ENCODE results near the gene CYP2A6.
"Not testable (repeated sequence)": the region's sequence is repeated elsewhere in the genome, so short reads cannot be mapped to it uniquely, and the experiment has no call there.

CYP2A6 gene

DNA sequence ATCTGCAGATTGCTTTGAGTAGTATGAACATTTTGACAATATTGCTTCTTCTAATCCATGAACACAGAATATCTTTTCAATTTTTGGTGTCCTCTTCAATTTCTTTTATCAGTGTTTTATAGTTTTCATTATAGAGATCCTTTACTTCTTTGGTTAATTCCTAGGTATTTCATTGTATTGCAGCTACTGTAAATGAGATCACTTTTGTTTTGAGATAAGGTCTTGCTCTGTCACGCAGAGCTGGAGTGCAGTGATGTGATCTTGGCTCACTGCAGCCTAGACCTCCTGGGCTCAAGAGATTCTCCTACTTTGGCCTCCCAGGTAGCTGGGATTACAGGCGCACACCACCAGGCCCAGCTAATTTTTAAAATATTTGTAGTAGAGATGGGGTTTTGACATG is 22.0 kb upstream of the CYP2A6 start:
- no peak overlapping the region for H3K4me3 ChIP-seq (ENCODE audit: low read depth, low read length)
- no peak for TF ChIP-seq CTCF (IDR thresholded peaks at IDR 0.05; ENCODE audit: low read depth, low read length)

DNA sequence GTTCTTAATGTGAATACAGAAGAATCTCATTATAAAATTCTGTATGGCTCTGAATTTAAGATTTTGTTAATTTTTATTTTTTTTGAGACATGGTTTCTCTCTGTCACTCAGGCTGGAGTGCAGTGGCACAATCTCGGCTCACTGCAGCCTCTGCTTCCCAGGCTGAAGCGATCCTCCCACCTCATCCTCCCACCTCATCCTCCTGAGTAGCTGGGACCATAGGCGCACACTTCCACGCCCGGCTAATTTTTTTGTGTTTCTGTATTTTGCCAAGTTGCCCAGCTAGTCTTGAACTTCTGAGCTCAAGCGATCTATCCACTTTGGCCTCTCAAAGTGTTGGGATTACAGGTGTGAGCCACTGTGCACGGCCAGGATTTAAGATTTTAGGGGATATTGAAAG is 17.5 kb upstream of the CYP2A6 start:
- TF ChIP-seq CTCF (IDR thresholded peaks at IDR 0.05; ENCODE audit: low read depth, low read length), result no peak
- H3K4me3 ChIP-seq (ENCODE audit: low read depth, low read length), result no peak overlapping the region

- H3K4me3 ChIP-seq (ENCODE audit: low read depth, low read length), result not testable (repeated sequence)
Observed at GRCh38 chr19:40864739-40865496, 14.7 kb upstream of the CYP2A6 start.

GRCh38 chr19:40862785-40863184 is 12.5 kb upstream of the CYP2A6 start:
- TF ChIP-seq CTCF (IDR thresholded peaks at IDR 0.05; ENCODE audit: low read depth, low read length), result no peak
- H3K4me3 ChIP-seq (ENCODE audit: low read depth, low read length), result no peak overlapping the region

GRCh38 chr19:40862333-40862732 is 12.1 kb upstream of the CYP2A6 start:
- H3K4me3 ChIP-seq (ENCODE audit: low read depth, low read length), result no peak overlapping the region
- TF ChIP-seq CTCF (IDR thresholded peaks at IDR 0.05; ENCODE audit: low read depth, low read length), result no peak

DNA sequence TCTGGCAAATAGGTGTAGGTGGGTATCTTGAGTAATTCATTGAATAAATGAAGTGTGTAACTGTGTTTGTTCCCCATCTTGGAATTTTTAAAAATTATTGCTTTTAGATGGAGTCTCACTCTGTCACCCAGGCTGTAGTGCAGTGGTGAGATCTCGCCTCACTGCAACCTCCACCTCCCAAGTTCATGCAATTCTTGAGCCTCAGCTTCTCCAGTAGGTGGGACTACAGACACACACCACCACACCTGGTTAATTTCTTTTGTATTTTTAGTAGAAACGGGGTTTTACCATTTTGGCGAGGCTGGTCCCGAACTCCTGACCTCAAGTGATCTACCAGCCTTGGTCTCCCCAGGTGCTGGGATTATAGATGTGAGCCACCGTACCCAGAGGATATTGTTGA is 7.9 kb upstream of the CYP2A6 start:
- H3K4me3 ChIP-seq (ENCODE audit: low read depth, low read length), result no peak overlapping the region
- TF ChIP-seq CTCF (IDR thresholded peaks at IDR 0.05; ENCODE audit: low read depth, low read length), result no peak

GRCh38 chr19:40852467-40853152 is 2.4 kb upstream of the CYP2A6 start:
- not testable (repeated sequence) for H3K4me3 ChIP-seq (ENCODE audit: low read depth, low read length)

DNA sequence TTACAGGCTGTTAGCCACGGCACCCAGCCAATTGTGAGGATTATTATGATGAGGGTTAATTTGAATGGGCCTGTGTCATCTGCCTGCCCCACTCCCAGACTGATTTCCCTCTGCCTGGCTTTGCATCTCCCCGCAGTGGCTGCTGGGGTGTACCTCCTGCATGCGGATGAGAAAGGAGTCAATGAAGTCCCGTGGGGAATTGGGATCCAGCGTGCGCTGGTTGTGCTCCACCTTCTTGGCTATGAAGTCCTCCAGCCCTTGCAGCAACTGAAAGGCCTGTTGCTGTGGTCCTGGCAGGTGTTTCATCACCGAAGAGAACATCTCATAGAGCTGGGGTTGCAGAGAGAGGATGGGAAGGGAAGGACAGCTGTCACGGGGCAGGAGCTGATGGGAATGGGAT is 3.5 kb downstream of the CYP2A6 start:
- H3K4me3 ChIP-seq (ENCODE audit: low read depth, low read length), result not testable (repeated sequence)

GRCh38 chr19:40843653-40844052 is 6.6 kb downstream of the CYP2A6 start:
- not testable (repeated sequence) for H3K4me3 ChIP-seq (ENCODE audit: low read depth, low read length)

DNA sequence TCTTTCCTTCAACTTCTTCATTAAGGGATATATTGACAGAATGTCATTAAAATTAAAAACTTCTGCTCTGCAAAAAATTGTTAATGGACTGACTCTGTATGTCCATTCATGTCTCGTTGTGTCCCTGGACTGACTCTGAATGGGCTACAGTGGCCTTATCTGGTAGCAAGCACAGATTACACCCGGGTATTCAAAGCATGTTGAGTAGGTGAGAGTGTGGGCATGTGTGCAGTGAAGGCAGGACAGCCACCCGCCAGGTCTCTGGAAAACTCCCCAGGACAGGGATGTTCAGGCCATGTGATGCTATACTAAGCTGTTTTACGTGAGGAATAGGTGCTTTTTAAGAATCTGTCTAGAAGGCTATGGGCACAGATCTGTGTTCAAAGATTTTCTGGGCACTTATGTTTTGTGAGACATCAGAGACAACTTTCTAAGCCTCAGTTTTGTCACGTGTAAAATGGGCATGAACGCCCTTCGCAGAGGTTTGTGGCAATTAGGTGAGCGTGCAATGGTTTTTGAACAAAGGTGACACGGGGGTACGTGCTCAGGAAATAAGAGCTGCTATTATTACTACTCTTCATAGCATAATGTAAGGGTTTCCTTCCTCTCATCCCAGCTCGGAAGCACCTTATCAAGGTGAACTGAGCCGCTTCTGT is 7.1 kb downstream of the CYP2A6 start:
- not testable (repeated sequence) for H3K4me3 ChIP-seq (ENCODE audit: low read depth, low read length)

DNA sequence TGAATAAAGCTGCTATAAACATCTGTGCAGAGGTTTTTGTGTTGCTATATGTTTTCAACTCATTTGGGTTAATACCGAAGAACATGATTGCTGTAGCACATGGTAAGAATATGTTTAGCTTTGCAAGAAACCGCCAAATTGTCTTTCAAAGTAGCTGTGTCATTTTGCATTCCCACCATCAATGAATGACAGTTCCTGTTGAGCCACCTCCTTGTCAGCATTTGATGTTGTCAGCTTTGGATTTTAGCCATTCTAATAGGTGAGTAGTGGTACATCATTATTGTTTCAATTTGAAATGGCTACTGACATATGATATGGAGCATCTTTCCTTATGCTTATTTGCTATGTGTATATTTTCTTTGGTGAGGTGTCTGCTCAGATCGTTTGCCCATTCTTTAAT is 8.2 kb downstream of the CYP2A6 start:
- H3K4me3 ChIP-seq (ENCODE audit: low read depth, low read length), result not testable (repeated sequence)

DNA sequence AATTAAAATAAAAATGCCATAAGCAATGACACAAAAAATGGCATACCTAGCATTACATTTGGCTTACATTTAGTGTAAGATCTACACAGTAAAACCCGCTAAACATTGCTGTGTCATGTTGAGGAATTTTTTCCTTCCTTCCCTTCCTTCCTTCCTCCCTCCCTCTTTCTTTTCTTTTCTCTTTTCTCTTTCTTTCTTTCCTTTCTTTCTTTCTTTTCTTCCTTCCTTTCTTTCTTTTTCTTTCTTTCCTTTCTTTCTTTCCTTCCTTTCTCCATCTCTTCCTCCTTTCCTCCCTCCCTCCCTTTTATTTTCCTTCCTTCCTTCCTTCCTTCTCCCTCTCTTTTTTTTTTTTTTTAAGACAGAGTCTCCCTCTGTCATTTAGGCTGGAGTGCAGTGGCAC is 11.8 kb downstream of the CYP2A6 start:
- H3K4me3 ChIP-seq (ENCODE audit: low read depth, low read length), result not testable (repeated sequence)
